ENCODE data around the gene ST3GAL3. TPM values are rescaled to one million over a fixed set of nuclear protein-coding genes. Genes with fewer than 3 reads are reported as not detected.

The ST3GAL3 gene
- total RNA-seq, 1 experiment from 2014 or later, result 8.3 TPM

- Histone ChIP-seq H3T11ph (ENCODE audit: low read length) (no peak overlapping the region), H3K9ac (ENCODE audit: extremely low read depth, insufficient read length, low read length) (no peak overlapping the region), H3K9me3 (ENCODE audit: control insufficient read depth, low read depth, low read length) (no peaks in the 10 kb centered on the region), H2BK120ac (ENCODE audit: low read depth, low read length, poor library complexity, severe bottlenecking) (no peak overlapping the region), H2BK20ac (ENCODE audit: low read depth, low read length, poor library complexity, severe bottlenecking) (no peak overlapping the region), H4K5ac (ENCODE audit: insufficient read length, low read depth, low read length) (no peak overlapping the region), H3K79me1 (ENCODE audit: insufficient read depth, low read depth, low read length, poor library complexity, severe bottlenecking) (no peaks in the 10 kb centered on the region), H3K14ac (ENCODE audit: insufficient read depth, low read length) (no peak overlapping the region), H2AFZ (ENCODE audit: low read length) (no peak overlapping the region), H3K27ac (ENCODE audit: insufficient read length, low read depth, low read length) (no peak overlapping the region), H2BK5ac (ENCODE audit: insufficient read length, low read length) (no peak overlapping the region), H4K20me1 (ENCODE audit: control insufficient read depth, insufficient read depth, insufficient read length) (no peaks in the 10 kb centered on the region), H3K4me2 (ENCODE audit: insufficient read depth, insufficient read length, low read length) (no peak overlapping the region), H2BK12ac (ENCODE audit: insufficient read length, low read depth, low read length) (no peak overlapping the region), H3K27me3 (ENCODE audit: insufficient read depth, low read length) (no peaks in the 10 kb centered on the region), H3K79me2 (ENCODE audit: insufficient read depth, low read length) (no peaks in the 10 kb centered on the region), H3K4me1 (ENCODE audit: insufficient read depth, low read length) (peaks cover 15% of the 10 kb centered on the region; the same call in 1 of the 2 replicates), H3K23me2 (ENCODE audit: insufficient read length, low read depth, low read length, poor library complexity, severe bottlenecking) (no peaks in the 10 kb centered on the region), H2AK5ac (ENCODE audit: insufficient read length, low read length) (no peak overlapping the region), H3K18ac (ENCODE audit: insufficient read length, low read depth, low read length) (no peak overlapping the region), H4K8ac (replicated peaks; ENCODE audit: insufficient read length, low read depth, low read length) (no peak overlapping the region), H3K56ac (ENCODE audit: insufficient read length, low read depth, low read length) (no peak overlapping the region), H3K4ac (ENCODE audit: low read depth, low read length) (no peak overlapping the region), H4K91ac (ENCODE audit: insufficient read length, low read depth, low read length) (no peak overlapping the region), H2BK15ac (ENCODE audit: low read depth, low read length) (no peak overlapping the region), H3K23ac (ENCODE audit: insufficient read length, low read depth, low read length) (no peak overlapping the region)
- no CpG with 5 or more reads among the region's 4 CpGs for WGBS (ENCODE audit: extremely low coverage, insufficient read length, low lambda C conversion rate)
- no peaks in the 10 kb centered on the region for H3K36me3 Mint-ChIP-seq (ENCODE audit: insufficient read depth in 1 of 3, low read depth in 3 of 3)
- no peaks in the 10 kb centered on the region for H3K27me3 Mint-ChIP-seq (ENCODE audit: low read depth)
- no peak overlapping the region for H3K4me3 Mint-ChIP-seq
- peak; percentile 90 for TF ChIP-seq CTCF (conservative IDR thresholded peaks at IDR 0.05)
- no peaks in the 10 kb centered on the region for H3K9me3 Mint-ChIP-seq
- H3K4me1 Mint-ChIP-seq, result peaks cover 17 to 20% of the 10 kb centered on the region in 2 experiments
- DNase-seq, result peak; percentile 76
- H3K27ac Mint-ChIP-seq, result no peak overlapping the region
Measured at GRCh38 chr1:43763497-43763973, 56.2 kb downstream of the ST3GAL3 start.
